CD4-positive, alpha-beta T cell treated with Interferon alpha-2 for 1 hour (primary cell): ENCODE measurements around the gene ABCA1.
A peak's percentile ranks its signal among the peaks of the same experiment; 100 is the strongest.
"Not testable (repeated sequence)": the region's sequence is repeated elsewhere in the genome, so short reads cannot be mapped to it uniquely, and the experiment has no call there.

Experiments
- DNase-seq, 2 donors: peaks; one replicate each; pipeline ENCODE4 v3.0.0-alpha.2; 2020 to 2022

Gene ABCA1

DNA sequence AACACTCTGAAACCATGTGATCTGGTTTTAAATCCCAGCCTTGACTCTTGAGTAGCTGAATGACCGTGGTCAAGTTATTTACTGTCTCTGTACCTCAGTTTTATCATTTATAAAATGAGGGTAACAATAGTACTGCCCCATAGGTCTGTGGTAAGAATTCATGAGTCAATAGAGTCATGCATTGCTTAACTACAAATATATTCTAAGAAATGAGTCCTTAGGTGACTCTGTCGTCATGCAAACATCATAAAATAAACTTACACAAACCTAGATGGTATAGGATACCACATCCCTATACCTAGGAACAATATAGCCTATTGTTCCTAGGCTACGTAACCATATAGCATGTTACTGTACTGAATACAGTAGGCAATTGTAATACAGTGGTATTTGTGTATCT lies 20.3 kb upstream of the ABCA1 start:
- no peak for DNase-seq

- DNase-seq = no peak
These were observed 16.9 kb upstream of the ABCA1 start for GRCh38 chr9:104944871-104945270.

DNA sequence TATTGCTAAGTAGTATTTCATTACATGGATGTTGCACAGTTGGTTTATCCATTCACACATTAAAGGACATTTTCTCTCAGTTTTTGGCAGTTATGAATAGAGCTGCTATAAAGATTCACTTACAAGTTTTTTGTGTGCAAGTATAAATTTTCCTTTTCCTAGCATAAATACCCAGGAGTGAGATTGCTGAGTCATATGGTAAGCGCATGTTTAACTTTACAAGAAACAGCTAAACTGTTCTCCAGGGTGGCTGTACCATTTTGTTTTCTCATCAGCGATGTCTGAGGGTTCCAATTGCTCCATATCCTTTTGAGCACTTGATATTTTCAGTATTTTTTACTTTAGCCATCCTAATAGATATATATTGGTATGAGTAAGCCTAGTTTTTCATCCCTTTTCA lies 16.4 kb upstream of the ABCA1 start:
- DNase-seq = no peak

- no peak for DNase-seq
These were observed 13.6 kb upstream of the ABCA1 start for GRCh38 chr9:104941597-104941996.

DNA sequence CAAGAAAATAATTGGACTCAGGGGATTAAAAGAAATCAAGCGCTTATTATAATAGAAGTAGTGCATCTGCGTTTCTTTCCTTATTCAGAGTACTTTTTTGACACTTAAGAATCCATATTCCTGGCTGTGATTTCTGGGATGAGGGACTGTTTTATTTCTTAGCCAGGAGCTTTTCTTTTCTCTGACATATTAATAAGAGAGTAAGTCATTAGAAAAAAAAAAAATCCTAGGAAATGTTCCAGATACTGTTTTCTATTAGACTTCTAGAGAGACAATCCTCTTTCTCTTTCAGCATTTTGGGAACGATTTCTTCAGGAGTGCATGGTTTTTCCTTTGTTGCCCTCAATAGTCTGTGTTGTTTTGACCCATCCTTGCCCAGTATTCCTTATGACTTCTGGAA lies 8.3 kb upstream of the ABCA1 start:
- no peak for DNase-seq

- DNase-seq = not testable (repeated sequence)
These were observed 7.5 kb upstream of the ABCA1 start for GRCh38 chr9:104935501-104935810.

DNA sequence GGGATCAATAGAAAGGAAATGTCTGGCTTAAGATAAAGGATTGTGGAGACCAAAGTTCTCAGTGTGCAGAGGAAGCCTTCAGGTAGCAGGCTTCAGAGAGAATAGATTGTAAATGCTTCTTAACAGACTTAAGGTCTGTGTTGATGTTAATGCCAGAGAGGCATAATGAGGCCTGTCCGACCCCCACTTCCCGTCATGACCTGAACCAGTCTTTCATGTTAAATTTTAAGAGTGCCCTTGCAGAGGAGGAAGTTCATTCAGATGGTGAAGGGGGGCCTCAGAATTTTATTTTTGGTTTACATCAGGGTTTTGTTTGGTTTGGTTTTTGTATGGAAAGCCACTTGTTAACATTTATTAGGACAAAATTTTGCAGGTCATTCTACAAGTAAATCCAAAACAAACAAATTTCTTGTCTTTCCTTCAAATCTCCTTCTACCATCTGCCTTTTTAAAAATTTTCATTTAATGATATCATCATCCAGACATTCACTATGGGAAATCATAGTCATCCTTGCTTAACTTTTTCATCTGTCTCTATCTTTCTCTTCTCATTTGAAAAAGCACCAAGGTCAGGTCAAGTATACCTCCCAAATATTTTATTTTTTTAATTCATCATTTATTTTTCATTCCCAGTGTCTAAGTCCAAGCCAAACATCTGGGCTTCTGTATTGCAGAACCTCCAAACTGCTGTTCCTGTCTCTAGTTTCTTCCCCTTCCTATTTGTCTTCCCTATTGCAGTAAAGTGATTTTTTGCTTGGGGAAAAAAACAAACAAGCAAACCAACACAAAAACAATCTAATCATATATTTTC lies 6.9 kb upstream of the ABCA1 start:
- no peak for DNase-seq

- DNase-seq = not testable (repeated sequence)
These were observed 5.1 kb upstream of the ABCA1 start for GRCh38 chr9:104933091-104933490.

GRCh38 chr9:104931256-104931655 lies 3.3 kb upstream of the ABCA1 start:
- DNase-seq = no peak

DNA sequence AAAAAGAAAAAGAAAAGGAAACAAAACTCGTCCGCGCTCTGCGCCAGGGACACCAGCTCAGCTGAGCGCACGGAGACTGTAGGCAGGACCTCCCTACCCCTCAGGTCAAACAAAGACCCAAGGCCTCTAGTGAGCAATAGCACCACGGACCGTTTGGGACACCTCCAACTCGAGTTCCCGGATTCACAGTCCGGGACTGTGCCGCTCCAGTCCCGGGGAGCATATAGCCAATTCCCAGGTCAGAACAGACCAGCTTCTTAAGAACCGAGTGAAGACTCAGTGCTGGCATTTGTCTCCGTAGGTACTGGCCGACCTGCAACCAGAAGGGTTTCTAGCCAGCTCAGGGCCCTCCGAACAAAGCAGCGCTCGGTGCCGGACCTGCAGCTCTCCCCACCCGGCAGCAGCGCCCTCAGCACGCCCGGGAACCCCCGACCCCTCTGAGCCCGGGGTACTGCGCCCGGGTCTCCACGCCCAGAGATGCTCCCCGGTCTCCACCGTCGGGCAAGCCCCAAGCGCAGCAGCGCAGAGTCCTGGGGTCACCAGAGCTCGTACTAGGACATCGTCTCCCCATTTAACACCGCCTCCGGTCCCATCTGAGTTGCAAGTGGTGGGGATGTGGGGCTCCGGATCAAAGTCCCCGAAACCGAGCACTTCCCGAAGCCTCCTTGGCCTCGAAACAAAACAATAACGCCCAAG lies 591 bp downstream of the ABCA1 start:
- DNase-seq = peak; percentile 14

- peak in 1 of 2 donors; percentile 30 for DNase-seq
These were observed 4.2 kb downstream of the ABCA1 start for GRCh38 chr9:104923740-104924139.

- DNase-seq = no peak
These were observed 4.7 kb downstream of the ABCA1 start for GRCh38 chr9:104923289-104923688.

DNA sequence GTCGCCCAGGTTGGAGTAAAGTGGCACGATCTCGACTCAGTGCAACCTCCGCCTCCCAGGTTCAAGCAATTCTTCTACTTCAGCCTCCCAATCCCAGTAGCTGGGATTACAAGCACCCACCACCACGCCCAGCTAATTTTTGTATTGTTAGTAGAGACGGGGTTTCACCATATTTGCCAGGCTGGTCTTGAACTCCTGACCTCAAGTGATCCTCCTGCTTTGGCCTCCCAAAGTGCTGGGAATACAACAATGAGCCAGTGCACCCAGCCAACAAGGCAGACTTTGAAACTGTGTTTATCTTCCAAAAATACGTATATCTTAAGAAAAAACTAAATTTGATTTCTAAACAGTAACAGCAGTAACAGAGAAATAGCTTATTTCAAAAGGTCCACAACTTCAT lies 5.2 kb downstream of the ABCA1 start:
- DNase-seq = not testable (repeated sequence)

DNA sequence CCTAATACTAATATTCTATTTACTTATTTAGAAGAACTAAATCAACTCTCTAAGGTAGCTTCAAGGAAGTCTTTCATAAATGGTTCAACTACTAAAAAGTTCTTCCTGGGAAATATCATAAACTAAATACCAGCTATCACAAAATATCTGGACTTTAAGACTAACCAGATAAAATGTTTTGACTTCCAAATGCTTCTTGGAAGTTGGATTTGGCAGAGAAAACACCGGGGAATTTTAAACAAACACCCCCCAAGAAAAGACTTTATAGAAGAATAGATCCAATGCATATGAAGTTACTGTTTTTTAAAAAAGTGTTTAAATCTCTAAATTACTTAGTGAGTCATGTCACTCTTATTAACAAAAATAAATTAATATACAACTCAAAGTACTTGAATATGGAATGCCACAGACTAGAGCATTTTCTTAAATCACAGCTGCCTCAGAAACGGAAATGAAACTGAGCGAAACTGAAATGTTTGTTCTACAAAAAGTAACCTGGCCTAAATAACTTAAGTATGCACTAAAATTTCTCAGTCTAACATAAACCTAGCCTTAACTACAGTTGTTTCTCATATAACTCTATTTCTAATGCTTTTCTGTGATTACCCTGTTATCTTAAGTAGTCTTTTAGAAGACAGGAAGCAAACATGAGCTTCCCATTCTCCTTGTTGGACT lies 6.8 kb downstream of the ABCA1 start:
- DNase-seq = no peak

DNA sequence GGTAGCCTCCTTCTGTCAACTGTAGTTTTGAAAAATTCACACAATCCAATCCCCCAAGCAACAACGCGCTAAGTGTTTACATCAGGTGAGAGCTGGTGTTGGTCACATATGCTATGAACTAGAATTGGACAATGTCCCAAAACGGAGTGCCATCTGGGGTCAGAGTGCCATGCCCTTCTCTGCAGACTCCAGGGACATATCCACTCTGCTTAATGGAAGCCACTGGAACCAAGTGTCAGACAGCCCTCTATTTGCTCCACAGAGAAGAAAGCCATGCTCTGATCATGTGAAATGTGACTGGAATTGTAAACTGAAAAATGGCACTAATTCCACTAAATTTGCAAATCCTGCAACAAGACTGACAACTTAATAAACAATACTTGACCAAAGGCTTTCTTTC lies 12.2 kb downstream of the ABCA1 start:
- DNase-seq = no peak

DNA sequence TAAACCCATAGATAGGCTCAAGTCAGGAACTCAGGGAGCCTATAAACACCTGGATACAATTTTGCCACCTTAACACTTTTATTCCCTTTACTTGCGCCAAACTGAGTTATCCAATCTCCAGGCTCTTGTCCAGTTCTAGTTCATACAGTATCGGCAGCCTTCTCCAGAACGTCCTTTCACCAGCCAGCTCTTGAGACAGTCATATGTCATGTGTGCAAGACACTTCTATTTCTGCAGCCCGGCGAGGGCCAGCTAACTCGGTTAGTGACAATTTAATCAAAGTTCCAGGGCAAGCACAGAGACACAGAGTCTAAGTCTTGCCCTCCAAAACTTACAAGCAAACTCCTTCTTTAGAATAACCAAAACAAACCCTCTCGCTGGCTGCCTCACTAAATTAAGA lies 12.9 kb downstream of the ABCA1 start:
- no peak for DNase-seq

DNA sequence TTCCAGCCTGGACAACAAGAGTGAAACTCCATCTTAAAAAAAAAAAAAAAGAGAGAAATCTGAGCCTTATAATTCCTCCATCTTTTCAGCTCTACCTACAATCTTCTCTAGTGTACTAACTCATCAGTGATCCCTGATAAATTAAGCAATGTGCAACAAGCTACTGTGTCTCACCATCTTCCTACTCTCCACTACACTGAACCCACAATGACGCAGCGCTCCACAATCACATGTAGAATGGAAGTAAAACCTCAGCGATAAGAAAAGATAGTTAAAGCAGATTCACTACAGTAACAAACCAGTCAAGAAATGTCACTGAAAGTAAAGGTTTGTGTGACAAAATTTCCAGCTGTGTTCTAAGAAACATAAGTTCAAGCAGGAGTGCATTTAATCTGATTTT lies 13.5 kb downstream of the ABCA1 start:
- no peak for DNase-seq

DNA sequence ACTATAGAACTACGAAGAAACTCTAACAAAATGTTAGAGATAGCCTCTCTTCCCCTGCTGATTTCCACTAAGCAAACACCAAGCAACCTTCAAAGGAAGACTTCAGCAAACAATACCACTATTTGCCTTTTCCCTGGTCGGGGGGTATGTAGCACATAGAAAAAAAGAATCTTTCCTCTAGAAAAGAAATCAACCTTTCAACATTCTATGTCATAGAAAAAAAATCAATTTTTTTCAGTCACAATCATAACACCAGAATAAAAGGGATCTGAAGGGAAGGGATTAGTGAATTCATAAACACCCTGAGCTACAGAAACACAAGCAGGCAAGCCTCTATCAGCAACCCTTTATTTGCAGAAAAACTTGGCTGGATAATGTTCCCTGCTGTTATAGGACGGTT lies 15.3 kb downstream of the ABCA1 start:
- DNase-seq = no peak

GRCh38 chr9:104911032-104911607 lies 16.8 kb downstream of the ABCA1 start:
- DNase-seq = no peak

DNA sequence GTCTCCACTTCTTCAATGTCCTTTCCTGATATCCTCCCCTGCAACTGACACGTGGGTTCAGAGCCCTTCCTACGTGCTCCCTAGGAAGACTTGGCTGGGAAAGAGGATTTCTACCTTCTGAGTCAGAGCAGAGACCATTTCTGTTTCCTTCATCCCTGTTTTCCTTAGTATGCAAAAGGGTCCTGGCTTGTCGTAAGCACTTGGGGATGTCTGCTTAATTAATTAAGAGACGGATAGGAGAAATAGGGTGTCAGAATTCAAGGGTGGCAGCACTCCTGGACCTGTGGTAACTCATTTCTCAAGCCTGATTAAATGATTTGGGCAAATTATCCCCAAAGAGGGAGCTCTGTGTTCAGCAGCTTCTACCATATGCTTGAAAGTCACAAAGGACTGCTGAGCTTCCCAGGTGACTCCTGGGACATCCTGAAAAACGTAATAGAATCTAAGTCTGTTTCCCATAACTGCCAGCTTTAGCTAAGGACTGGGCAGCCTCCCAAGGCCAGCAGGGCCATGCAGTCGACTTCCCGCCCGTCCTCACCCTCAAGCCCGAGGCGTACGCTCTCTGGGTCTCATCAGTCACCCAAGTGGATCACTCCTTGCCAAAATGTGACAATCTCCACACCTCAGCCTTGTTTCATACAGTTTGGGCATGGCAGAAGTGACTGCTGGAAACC lies 20.5 kb downstream of the ABCA1 start:
- DNase-seq = no peak

DNA sequence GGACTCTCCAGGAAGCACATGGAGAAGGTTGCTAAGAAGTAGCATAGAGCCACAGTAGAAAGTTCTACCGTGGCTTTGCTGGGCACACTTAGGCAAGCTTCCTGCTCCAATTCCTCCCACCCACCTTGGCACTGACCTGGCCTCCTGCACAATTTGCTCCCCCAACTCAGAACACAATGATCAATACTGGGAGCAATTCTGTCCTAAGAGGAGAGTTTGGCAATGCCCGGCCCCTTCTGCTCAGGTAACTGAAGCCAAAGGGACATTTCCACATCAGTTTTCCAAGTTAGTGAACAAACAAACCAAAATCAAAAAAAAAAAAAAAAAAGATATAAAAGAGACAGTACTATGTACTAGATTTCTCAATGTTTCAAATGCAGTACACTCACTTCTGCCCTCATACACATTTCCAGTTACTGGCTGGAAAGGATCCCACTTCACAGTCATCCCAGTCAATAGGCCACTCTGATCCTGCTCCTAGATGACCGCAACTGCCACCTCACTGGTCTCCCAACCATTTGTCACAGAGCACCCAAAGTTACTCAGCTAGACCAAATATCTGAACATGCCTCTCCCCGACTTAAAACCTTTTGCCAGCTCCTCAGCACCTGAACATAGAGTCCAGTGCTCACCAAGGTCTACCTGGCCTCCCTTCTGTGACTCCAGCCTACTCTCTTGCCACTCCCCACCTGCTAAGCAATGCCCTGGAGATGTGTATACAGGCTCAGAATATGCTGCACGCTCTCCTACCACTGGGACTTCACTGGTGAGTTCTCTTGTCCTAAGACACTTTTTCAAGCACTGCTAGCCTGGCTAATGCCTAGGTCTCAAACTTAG lies 21.3 kb downstream of the ABCA1 start:
- DNase-seq = no peak

- no peak for DNase-seq
These were observed 22.0 kb downstream of the ABCA1 start for GRCh38 chr9:104905931-104906330.
